ENCODE results near the gene ZNF382. TPM values are rescaled to one million over a fixed set of nuclear protein-coding genes. Genes with fewer than 3 reads are reported as not detected.

ZNF382 gene
- total RNA-seq, 4 donors from 2014 or later, result 0.16 to 9.0 (median 1.9) TPM

- H3K27ac ChIP-seq, result peak overlapping the region; percentile 45 to 77 (median 54)
- DNase-seq, result peak; percentile 10 to 15
- peak; percentile 21 to 63 for ATAC-seq
- H3K4me1 ChIP-seq, result no peaks in the 10 kb centered on the region
- H3K4me3 ChIP-seq, result peak overlapping the region; percentile 55 to 64 (median 60)
- no peaks in the 10 kb centered on the region for H3K36me3 ChIP-seq
- no peaks in the 10 kb centered on the region for H3K9me3 ChIP-seq
- intact Hi-C loops (cut with DNase I; ENCODE audit: low total_unique reads) (no loop called here), in situ Hi-C loops (cut with MboI; ENCODE audit: low sequenced_read_pairs in 4 of 4) (no loop called here)
- TF ChIP-seq, protein P1, sequence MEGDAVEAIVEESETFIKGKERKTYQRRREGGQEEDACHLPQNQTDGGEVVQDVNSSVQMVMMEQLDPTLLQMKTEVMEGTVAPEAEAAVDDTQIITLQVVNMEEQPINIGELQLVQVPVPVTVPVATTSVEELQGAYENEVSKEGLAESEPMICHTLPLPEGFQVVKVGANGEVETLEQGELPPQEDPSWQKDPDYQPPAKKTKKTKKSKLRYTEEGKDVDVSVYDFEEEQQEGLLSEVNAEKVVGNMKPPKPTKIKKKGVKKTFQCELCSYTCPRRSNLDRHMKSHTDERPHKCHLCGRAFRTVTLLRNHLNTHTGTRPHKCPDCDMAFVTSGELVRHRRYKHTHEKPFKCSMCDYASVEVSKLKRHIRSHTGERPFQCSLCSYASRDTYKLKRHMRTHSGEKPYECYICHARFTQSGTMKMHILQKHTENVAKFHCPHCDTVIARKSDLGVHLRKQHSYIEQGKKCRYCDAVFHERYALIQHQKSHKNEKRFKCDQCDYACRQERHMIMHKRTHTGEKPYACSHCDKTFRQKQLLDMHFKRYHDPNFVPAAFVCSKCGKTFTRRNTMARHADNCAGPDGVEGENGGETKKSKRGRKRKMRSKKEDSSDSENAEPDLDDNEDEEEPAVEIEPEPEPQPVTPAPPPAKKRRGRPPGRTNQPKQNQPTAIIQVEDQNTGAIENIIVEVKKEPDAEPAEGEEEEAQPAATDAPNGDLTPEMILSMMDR (IDR thresholded peaks at IDR 0.05 in 4 of 5, conservative IDR thresholded peaks at IDR 0.05 in 1 of 5), result no peak
- no peak for TF ChIP-seq POLR2A (IDR thresholded peaks at IDR 0.05)
- H3K27me3 ChIP-seq, result peaks cover 0 to 6% (median 0%) of the 10 kb centered on the region in 3 donors
Observed at GRCh38 chr19:36604656-36605100, 435 bp upstream of the ZNF382 start.

GRCh38 chr19:36605877-36606478 lies 865 bp downstream of the ZNF382 start:
- intact Hi-C loops (cut with DNase I; ENCODE audit: low total_unique reads) (no loop called here), in situ Hi-C loops (cut with MboI; ENCODE audit: low sequenced_read_pairs in 4 of 4) (no loop called here)
- Histone ChIP-seq H3K4me3 (peak overlapping the region; percentile 55 to 64 (median 60)), H3K9me3 (no peaks in the 10 kb centered on the region), H3K27ac (peak overlapping the region in 1 of 4 donors; percentile 77), H3K4me1 (no peaks in the 10 kb centered on the region), H3K27me3 (peaks cover 0 to 6% (median 0%) of the 10 kb centered on the region in 3 donors), H3K36me3 (peaks cover 0 to 4% of the 10 kb centered on the region in 2 donors)
- no peak for TF ChIP-seq POLR2A (IDR thresholded peaks at IDR 0.05)
- TF ChIP-seq, protein P1 (IDR thresholded peaks at IDR 0.05 in 4 of 5, conservative IDR thresholded peaks at IDR 0.05 in 1 of 5), result no peak
- ATAC-seq (no peak), DNase-seq (no peak)

- in situ Hi-C loops (cut with MboI; ENCODE audit: low sequenced_read_pairs in 4 of 4), result no loop called here
- ATAC-seq, result no peak
- no peak for DNase-seq
- no peaks in the 10 kb centered on the region for H3K4me1 ChIP-seq
- H3K9me3 ChIP-seq, result peaks cover 4 to 54% (median 15%) of the 10 kb centered on the region in 3 donors
- peak overlapping the region in 1 of 4 donors; percentile 13 for H3K4me3 ChIP-seq
- no peaks in the 10 kb centered on the region for H3K27me3 ChIP-seq
- H3K27ac ChIP-seq, result no peak overlapping the region
- TF ChIP-seq, protein P1 (IDR thresholded peaks at IDR 0.05 in 4 of 5, conservative IDR thresholded peaks at IDR 0.05 in 1 of 5), result no peak
- H3K36me3 ChIP-seq, result peaks cover 0 to 12% of the 10 kb centered on the region in 2 donors
- intact Hi-C loops (cut with DNase I; ENCODE audit: low total_unique reads), result no loop called here
Observed at GRCh38 chr19:36627057-36627456, 21.9 kb downstream of the ZNF382 start.

GRCh38 chr19:36635342-36635741 lies 30.2 kb downstream of the ZNF382 start:
- Histone ChIP-seq H3K27me3 (no peaks in the 10 kb centered on the region), H3K36me3 (peaks cover 7 to 43% of the 10 kb centered on the region in 2 donors), H3K4me3 (peak overlapping the region in 1 of 4 donors; percentile 6), H3K9me3 (peaks cover 18 to 82% (median 58%) of the 10 kb centered on the region in 3 donors), H3K27ac (no peak overlapping the region), H3K4me1 (no peaks in the 10 kb centered on the region)
- intact Hi-C loops (cut with DNase I; ENCODE audit: low total_unique reads) (no loop called here), in situ Hi-C loops (cut with MboI; ENCODE audit: low sequenced_read_pairs in 4 of 4) (no loop called here)
- ATAC-seq, result no peak
- no peak for DNase-seq
- TF ChIP-seq, protein P1 (IDR thresholded peaks at IDR 0.05 in 4 of 5, conservative IDR thresholded peaks at IDR 0.05 in 1 of 5), result no peak
- TF ChIP-seq POLR2A (IDR thresholded peaks at IDR 0.05), result no peak
